DND-41 (cell line): ENCODE results near the gene BEND5.

Experiments used
- ATAC-seq: fragments of 200-7000 bp; cut with Tn5 transposase; 3 replicates; pipeline ENCODE4 v1.9.1; 2021; ENCODE audit warnings: low read depth; ENCODE audit not compliant: insufficient read depth
- DNase-seq: peaks from one replicate; pipeline ENCODE4 v3.0.0-alpha.2; 2020
- H2AFZ ChIP-seq: 2 replicates; pipeline ENCODE4 v1.6.0; 2012; ENCODE audit warnings: low read depth, low read length
- H3K27ac ChIP-seq: 2 replicates; pipeline ENCODE4 v1.5.1; 2012; ENCODE audit warnings: low read length, inconsistent platforms
- H3K27me3 ChIP-seq: fragments of 200-600 bp; sonication (generic); 2 replicates; pipeline ENCODE4 v1.6.0; 2012; ENCODE audit warnings: low read length, mild to moderate bottlenecking, inconsistent platforms; ENCODE audit not compliant: insufficient read depth, poor library complexity
- H3K36me3 ChIP-seq: 2 replicates; pipeline ENCODE4 v1.5.1; 2012; ENCODE audit warnings: low read length, inconsistent platforms; ENCODE audit not compliant: insufficient read depth
- H3K4me1 ChIP-seq: 2 replicates; pipeline ENCODE4 v1.5.1; 2012; ENCODE audit warnings: mild to moderate bottlenecking, low read length; ENCODE audit not compliant: insufficient read depth
- H3K4me2 ChIP-seq: 2 replicates; pipeline ENCODE4 v1.6.0; 2012; ENCODE audit warnings: mild to moderate bottlenecking, moderate library complexity, low read length, inconsistent platforms; ENCODE audit not compliant: insufficient read depth
- H3K4me3 ChIP-seq, 2 experiments: fragments of 200-600 bp in 1 of 2; shearing (Covaris generic) in 1 of 2; 2 replicates each; pipeline ENCODE4 v1.5.1; 2012 to 2016; ENCODE audit warnings: inconsistent platforms in 2 of 2, low read length in 2 of 2, mild to moderate bottlenecking in 2 of 2, low read depth in 1 of 2, moderate library complexity in 1 of 2
- H3K79me2 ChIP-seq: 2 replicates; pipeline ENCODE4 v1.6.0; 2012; ENCODE audit warnings: low read length, inconsistent platforms; ENCODE audit not compliant: insufficient read depth
- H3K9ac ChIP-seq: 2 replicates; pipeline ENCODE4 v1.6.0; 2012; ENCODE audit warnings: low read depth, mild to moderate bottlenecking, inconsistent platforms, low read length, moderate library complexity
- H3K9me3 ChIP-seq: 2 replicates; pipeline ENCODE4 v1.5.1; 2012; ENCODE audit warnings: low read length, moderate library complexity, mild to moderate bottlenecking, inconsistent platforms; ENCODE audit not compliant: insufficient read depth, severe bottlenecking
- H4K20me1 ChIP-seq: 2 replicates; pipeline ENCODE4 v1.6.0; 2012; ENCODE audit warnings: low read length; ENCODE audit not compliant: insufficient read depth
- CTCF ChIP-seq: IDR thresholded peaks from 2 replicates; pipeline ENCODE4 v1.5.1; 2012; ENCODE audit warnings: borderline replicate concordance, low read length, moderate library complexity, mild to moderate bottlenecking; ENCODE audit not compliant: poor library complexity, severe bottlenecking; ENCODE audit errors: extremely low read depth
- EZH2 ChIP-seq: IDR thresholded peaks from 3 replicates; pipeline ENCODE4 v1.6.1; 2012; ENCODE audit warnings: borderline replicate concordance, low read depth, mild to moderate bottlenecking, moderate library complexity, low read length, inconsistent platforms; ENCODE audit not compliant: severe bottlenecking

The BEND5 gene

GRCh38 chr1:48784301-48784700, 7.6 kb upstream of the BEND5 start:
- H3K4me2 ChIP-seq: no peak overlapping the region
- H3K36me3 ChIP-seq: no peaks in the 10 kb centered on the region
- H3K9ac ChIP-seq: no peak overlapping the region
- DNase-seq (no peak), ATAC-seq (no peak)
- H3K27ac ChIP-seq: no peak overlapping the region
- TF ChIP-seq CTCF (no peak), EZH2 (no peak)
- no peaks in the 10 kb centered on the region for H3K9me3 ChIP-seq
- H3K79me2 ChIP-seq: no peaks in the 10 kb centered on the region
- no peak overlapping the region for H3K4me3 ChIP-seq
- peaks cover 4% of the 10 kb centered on the region for H3K27me3 ChIP-seq
- no peak overlapping the region for H2AFZ ChIP-seq
- no peaks in the 10 kb centered on the region for H4K20me1 ChIP-seq
- H3K4me1 ChIP-seq: no peaks in the 10 kb centered on the region

- Histone ChIP-seq H3K9me3 (no peaks in the 10 kb centered on the region), H3K4me1 (peaks cover 51% of the 10 kb centered on the region), H2AFZ (peak overlapping the region; percentile 98), H3K79me2 (peaks cover 46% of the 10 kb centered on the region), H4K20me1 (peaks cover 5% of the 10 kb centered on the region; the same call in 1 of the 2 replicates), H3K4me3 (peak overlapping the region; percentile 92 to 96), H3K36me3 (peaks cover 35% of the 10 kb centered on the region), H3K4me2 (peak overlapping the region; percentile 95), H3K9ac (peak overlapping the region; percentile 76), H3K27me3 (no peaks in the 10 kb centered on the region), H3K27ac (peak overlapping the region; percentile 79)
- peak; percentile 15; the same call in 2 of the 3 replicates for ATAC-seq
- TF ChIP-seq EZH2 (no peak), CTCF (no peak)
- DNase-seq: peak; percentile 17
Observed at GRCh38 chr1:48777219-48777895, 666 bp upstream of the BEND5 start.

- Histone ChIP-seq H3K9ac (peak overlapping the region; percentile 76), H3K4me2 (peak overlapping the region; percentile 98), H3K27ac (peak overlapping the region; percentile 79)
Observed at GRCh38 chr1:48775831-48776392, 779 bp downstream of the BEND5 start.

More at GRCh38 chr1:48775831-48776392, 779 bp downstream of the BEND5 start:
- Histone ChIP-seq H4K20me1 (peaks cover 5% of the 10 kb centered on the region; the same call in 1 of the 2 replicates), H2AFZ (peak overlapping the region; percentile 67), H3K36me3 (peaks cover 49% of the 10 kb centered on the region), H3K79me2 (peaks cover 60% of the 10 kb centered on the region), H3K4me3 (peak overlapping the region; percentile 92 to 96), H3K27me3 (no peaks in the 10 kb centered on the region), H3K4me1 (peaks cover 58% of the 10 kb centered on the region), H3K9me3 (no peaks in the 10 kb centered on the region)
- no peak for ATAC-seq
- no peak for TF ChIP-seq EZH2
- no peak for TF ChIP-seq CTCF
- DNase-seq: no peak
